ENCODE results near the gene GUCY2C.

DNA sequence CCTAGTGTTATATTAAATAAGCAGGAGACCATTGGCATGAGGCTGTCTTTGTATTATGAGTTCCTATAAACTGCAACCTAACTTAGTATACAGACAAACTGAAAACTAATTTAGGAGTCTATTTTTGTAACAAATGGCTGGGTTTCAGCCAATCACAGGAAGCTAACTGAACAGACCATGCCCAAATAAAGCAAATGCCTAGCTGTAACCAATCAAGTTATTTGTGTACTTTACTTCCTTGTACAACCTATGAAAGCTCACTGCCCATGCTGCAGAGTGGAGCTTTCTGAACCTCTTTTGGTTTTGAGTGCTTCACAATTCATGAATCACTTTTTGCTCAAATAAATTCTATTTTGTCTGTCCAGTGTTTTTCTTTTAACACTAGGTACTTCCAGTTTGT lies 41.6 kb downstream of the GUCY2C start:
- no peak for TF ChIP-seq CTCF (IDR thresholded peaks at IDR 0.05; ENCODE audit: insufficient read depth, low read length)
- no peak for TF ChIP-seq POLR2AphosphoS5 (IDR thresholded peaks at IDR 0.05; ENCODE audit: low read depth)
- TF ChIP-seq, protein P1, sequence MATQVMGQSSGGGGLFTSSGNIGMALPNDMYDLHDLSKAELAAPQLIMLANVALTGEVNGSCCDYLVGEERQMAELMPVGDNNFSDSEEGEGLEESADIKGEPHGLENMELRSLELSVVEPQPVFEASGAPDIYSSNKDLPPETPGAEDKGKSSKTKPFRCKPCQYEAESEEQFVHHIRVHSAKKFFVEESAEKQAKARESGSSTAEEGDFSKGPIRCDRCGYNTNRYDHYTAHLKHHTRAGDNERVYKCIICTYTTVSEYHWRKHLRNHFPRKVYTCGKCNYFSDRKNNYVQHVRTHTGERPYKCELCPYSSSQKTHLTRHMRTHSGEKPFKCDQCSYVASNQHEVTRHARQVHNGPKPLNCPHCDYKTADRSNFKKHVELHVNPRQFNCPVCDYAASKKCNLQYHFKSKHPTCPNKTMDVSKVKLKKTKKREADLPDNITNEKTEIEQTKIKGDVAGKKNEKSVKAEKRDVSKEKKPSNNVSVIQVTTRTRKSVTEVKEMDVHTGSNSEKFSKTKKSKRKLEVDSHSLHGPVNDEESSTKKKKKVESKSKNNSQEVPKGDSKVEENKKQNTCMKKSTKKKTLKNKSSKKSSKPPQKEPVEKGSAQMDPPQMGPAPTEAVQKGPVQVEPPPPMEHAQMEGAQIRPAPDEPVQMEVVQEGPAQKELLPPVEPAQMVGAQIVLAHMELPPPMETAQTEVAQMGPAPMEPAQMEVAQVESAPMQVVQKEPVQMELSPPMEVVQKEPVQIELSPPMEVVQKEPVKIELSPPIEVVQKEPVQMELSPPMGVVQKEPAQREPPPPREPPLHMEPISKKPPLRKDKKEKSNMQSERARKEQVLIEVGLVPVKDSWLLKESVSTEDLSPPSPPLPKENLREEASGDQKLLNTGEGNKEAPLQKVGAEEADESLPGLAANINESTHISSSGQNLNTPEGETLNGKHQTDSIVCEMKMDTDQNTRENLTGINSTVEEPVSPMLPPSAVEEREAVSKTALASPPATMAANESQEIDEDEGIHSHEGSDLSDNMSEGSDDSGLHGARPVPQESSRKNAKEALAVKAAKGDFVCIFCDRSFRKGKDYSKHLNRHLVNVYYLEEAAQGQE (IDR thresholded peaks at IDR 0.05; ENCODE audit: insufficient replicate concordance, low read depth): no peak
